HG03457 (cell line): Measurements from ENCODE around the gene C1QTNF2.
"Not testable (repeated sequence)": the region's sequence is repeated elsewhere in the genome, so short reads cannot be mapped to it uniquely, and the experiment has no call there.

ENCODE experiments used
- ATAC-seq: cut with Tn5 transposase; IDR thresholded peaks from one replicate; pipeline ENCODE4 v1.9.1; 2021; ENCODE audit warnings: moderate number of reproducible peaks; ENCODE audit not compliant: unreplicated experiment

The C1QTNF2 gene

GRCh38 chr5:160342413-160342941 lies 27.9 kb downstream of the C1QTNF2 start:
- ATAC-seq: no peak

DNA sequence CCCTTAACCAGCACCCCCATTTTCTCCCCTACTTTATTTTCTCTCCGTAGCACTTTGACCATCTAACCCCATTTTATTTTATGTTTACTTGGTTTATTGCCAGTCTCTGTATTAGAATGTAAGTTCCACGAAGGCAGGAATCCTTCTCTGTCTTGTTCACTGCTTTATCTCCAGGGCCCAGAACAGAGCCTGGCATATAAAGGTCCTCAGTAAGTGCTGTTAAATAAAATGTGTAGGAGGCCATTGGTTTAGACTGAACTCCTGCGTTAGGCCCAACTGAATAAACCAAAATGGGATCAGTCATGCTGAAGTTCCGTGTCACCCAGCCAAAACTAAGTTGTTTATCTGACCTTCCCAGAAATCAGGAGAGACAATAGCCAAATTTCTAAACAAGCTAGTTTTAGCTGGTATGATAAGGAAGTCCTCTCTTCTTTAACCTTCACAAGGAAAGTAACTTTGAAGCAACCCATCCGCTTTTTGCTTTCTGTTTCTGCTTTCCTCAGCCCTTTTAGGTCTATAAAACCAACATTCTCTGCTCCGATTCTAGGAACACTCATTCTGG lies 29.0 kb downstream of the C1QTNF2 start:
- ATAC-seq: no peak

DNA sequence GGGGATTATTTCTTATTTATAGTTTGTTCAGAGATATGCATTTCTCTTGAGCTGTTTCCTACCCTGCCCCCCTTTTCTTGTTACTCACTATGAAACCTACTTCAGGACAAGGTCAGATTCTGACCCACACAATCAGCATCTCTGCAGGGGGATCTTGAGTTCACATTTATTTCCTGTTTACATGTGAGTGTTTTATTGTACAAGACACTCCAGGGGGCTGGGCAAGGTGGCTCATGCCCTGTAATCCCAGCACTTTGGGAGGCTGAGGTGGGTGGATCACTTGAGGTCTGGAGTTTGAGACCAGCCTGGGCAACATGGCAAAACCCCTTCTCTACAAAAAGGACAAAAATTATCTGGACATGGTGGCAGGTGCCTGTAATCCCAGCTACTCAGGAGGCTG lies 29.9 kb downstream of the C1QTNF2 start:
- ATAC-seq: not testable (repeated sequence)

DNA sequence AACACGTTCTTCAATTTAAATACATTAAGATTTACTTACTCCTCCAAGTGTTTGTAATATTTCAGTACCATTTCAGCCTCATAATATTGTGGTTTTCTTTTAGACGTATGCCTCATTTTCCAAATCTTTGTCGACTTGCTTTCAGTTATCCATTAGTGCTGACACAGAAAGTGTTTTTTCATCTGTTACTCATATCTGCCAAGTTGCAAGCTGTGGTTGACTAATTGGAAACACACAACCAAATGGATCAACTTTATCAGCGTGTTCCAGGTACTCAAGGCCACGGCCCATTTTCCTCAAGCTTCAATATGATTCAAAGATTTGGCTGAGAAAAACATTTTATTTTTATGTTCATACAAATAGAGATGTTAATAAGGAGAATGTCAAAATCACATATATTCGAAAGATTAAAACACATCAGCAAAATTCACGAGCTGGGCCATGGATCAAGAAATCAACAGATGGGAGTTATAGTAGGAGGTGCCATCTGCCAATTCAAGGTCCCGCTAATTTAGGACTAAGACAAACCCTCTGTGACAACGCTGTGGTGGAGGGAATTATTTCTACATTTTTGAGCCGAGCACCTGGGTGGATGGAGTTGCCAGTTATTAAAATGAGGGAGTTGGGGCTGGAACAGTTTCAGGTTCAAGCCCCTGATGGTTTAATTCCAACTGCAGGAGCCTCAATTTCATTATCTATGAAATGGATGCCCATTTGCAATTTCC lies 30.9 kb downstream of the C1QTNF2 start:
- ATAC-seq: no peak

- not testable (repeated sequence) for ATAC-seq
Measured at GRCh38 chr5:160334716-160335115, 35.7 kb downstream of the C1QTNF2 start.

GRCh38 chr5:160333721-160334120 lies 36.7 kb downstream of the C1QTNF2 start:
- ATAC-seq: no peak

- ATAC-seq: no peak
Measured at GRCh38 chr5:160330212-160330611, 40.2 kb downstream of the C1QTNF2 start.

- no peak for ATAC-seq
Measured at GRCh38 chr5:160327818-160328217, 42.6 kb downstream of the C1QTNF2 start.

- ATAC-seq: no peak
Measured at GRCh38 chr5:160326981-160327380, 43.4 kb downstream of the C1QTNF2 start.

DNA sequence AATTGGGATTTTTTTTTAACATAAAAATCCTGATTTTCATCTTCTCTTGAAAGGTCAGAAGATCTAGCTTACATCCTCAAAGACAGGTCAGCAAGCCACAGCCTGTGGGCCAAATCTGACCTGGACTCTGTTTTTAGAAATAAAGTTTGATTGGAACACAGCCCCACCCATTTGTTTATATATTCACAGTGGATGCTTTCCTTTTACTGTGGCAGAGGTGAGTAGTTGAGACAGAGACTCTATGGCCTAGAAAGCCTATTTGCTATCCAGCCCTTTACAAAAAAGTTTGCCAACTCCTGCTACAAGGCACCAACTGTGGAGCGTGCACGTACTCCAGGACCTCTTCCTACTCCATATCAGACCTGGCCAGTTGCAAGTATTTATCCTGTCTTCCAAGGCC lies 44.7 kb downstream of the C1QTNF2 start:
- no peak for ATAC-seq

- ATAC-seq: no peak
Measured at GRCh38 chr5:160324886-160325285, 45.5 kb downstream of the C1QTNF2 start.

- no peak for ATAC-seq
Measured at GRCh38 chr5:160318409-160318808, 52.0 kb downstream of the C1QTNF2 start.

GRCh38 chr5:160317434-160317833 lies 53.0 kb downstream of the C1QTNF2 start:
- no peak for ATAC-seq

- ATAC-seq: no peak
Measured at GRCh38 chr5:160315968-160316367, 54.5 kb downstream of the C1QTNF2 start.

- no peak for ATAC-seq
Measured at GRCh38 chr5:160312960-160313727, 57.3 kb downstream of the C1QTNF2 start.

GRCh38 chr5:160312134-160312959 lies 58.1 kb downstream of the C1QTNF2 start, which contains the start of gene CCNJL:
Gene CCNJL, minus strand, starts transcription at chr5:160312564. Its CDS starts 641 bp downstream, at chr5:160311923.
- no peak for ATAC-seq

GRCh38 chr5:160311491-160312133 lies 58.8 kb downstream of the C1QTNF2 start:
- ATAC-seq: no peak

DNA sequence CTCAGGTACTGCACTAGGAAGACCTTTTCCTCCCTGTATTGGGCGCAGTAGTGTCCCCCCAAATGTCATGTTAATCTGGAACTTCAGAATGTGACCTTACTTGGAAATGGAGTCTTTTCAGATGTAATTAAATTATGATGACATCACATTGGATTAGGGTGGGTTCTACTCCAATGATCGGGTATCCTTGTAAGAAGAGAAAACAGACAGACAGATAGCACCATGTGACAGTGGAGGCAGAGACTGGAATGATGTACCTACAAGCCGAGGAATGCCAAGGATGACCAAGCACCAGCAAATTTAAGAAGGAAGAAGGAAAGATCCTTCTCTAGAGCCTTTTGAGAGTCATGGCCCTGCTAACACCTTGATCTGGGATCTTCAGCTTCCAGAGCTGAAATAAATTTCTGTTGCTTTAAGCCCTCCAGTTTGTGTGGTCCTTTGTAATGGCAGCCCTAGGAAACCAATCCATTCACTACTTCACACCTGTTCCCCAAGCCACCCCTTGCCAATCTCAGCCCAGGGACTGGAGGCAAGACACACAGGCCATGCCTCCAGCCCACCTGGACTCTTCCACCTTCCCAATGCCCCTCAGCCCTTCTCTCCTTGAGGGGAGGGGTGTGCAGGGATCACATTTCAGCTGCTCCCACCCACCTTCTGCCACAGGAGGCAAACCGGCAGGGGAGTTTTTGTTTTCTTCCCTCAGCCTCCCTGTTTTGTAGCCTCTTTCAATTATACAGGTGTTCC lies 59.7 kb downstream of the C1QTNF2 start:
- ATAC-seq: no peak

DNA sequence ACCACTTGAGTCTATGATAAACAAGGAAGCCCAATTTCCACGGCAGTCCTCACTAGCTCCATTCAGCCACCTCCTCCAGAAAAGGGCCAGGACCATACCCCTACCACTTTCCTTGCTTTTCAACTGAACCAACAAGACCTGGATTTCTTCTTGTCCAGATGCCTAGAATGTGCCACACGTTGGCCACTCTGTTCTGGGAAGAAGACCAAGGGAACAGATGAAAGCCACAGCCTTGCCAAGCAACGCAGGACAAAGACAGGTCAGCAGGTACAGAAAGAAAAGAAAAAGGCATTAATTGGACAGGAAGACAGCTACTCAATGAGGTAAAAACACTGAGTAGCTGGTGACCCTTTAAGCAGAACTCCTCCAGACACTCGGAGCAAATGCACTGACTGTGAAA lies 60.3 kb downstream of the C1QTNF2 start:
- ATAC-seq: no peak

- ATAC-seq: no peak
Measured at GRCh38 chr5:160306696-160307095, 63.7 kb downstream of the C1QTNF2 start.
